GM10266 (cell line): ENCODE results near the gene BRAF.
"Not testable (repeated sequence)": the region's sequence is repeated elsewhere in the genome, so short reads cannot be mapped to it uniquely, and the experiment has no call there.

Experiments used
- DNase-seq: peaks from one replicate; pipeline ENCODE4 v3.0.0; 2012; ENCODE audit errors: extremely low spot score
- CTCF ChIP-seq: IDR thresholded peaks from 2 replicates; pipeline ENCODE4 v1.5.1; 2012; ENCODE audit warnings: mild to moderate bottlenecking, low read depth; ENCODE audit not compliant: control insufficient read depth, insufficient read depth; ENCODE audit errors: missing control alignments

BRAF gene

DNA sequence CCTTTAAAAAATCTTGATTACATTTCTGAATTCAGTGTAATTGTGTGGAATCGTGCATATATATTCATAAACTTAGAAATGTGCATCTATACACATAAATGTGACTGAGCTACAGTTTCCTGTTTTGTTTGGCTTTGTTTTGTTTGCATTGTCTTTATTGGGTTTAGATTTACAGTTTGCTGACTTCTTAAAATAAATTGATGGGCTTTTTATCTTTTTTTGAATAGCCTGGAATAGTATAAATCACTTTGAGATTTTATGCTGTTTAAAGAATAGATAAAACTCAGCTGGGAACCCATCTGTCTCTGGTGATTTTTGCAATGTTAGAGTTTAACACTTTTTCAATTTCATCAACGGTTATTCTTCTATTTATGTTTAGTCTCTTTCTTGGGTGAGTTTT, 21.2 kb upstream of the BRAF start:
- no peak for DNase-seq
- TF ChIP-seq CTCF = no peak

GRCh38 chr7:140942242-140942641, 17.5 kb upstream of the BRAF start:
- DNase-seq = not testable (repeated sequence)

- no peak for DNase-seq
- no peak for TF ChIP-seq CTCF
Measured at GRCh38 chr7:140940898-140941297, 16.2 kb upstream of the BRAF start.

DNA sequence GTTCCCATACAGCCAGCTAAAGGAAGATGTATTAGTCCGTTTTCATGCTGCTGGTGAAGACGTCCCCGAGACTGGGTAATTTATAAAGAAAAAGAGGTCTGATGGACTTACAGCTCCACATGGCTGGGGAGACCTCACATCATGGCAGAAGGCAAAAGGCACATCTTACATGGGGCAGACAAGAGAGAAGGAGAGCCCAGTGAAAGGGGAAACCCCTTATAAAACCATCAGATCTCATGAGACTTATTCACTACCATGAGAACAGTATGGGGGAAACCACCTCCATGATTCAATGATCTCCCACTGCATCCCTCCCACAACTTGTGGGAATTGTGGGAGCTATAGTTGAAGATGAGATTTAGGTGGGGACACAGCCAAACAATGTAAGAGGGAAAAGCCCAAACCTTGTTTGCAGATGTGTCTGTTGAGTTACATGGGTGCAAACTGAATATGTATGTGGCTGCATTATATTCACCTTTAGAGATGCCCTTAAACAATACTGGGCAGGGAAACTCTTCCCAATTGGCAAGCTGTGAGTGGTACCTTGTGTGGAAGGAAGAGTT, 13.1 kb upstream of the BRAF start:
- TF ChIP-seq CTCF = no peak
- no peak for DNase-seq

GRCh38 chr7:140928491-140929309, 4.0 kb upstream of the BRAF start:
- no peak for TF ChIP-seq CTCF
- DNase-seq = no peak

GRCh38 chr7:140927945-140928344, 3.2 kb upstream of the BRAF start:
- not testable (repeated sequence) for DNase-seq

DNA sequence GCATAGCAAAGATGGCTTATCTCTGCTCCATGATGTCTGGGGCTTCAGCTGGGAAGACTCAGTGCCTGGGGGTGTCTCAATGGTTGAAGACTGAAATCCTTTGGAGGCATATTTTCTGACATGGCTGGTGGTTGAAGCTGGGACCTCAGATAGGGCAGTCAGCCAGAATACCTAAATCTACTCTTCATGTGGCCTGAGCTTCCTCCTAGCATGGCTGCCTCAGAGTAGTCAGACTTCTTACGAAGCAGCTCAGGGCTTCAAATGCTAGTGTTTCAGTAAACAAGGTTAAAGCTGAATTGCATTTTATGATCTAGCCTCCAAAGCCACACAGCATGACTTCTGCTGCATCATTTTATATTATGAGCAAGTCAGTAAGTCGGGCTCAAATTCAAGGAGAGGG, 2.6 kb upstream of the BRAF start:
- DNase-seq = no peak
- no peak for TF ChIP-seq CTCF

- DNase-seq = no peak
- TF ChIP-seq CTCF = no peak
Measured at GRCh38 chr7:140926021-140926817, 1.5 kb upstream of the BRAF start.
